ENCODE data around the gene EFCAB8. TPM values are rescaled to one million over a fixed set of nuclear protein-coding genes. Genes with fewer than 3 reads are reported as not detected.

Gene EFCAB8
- total and polyA plus RNA-seq, 11 donors, result 0.03 to 0.29 (median 0.08) TPM; not detected in 8

GRCh38 chr20:32877507-32877906, 18.8 kb downstream of the EFCAB8 start:
- Histone ChIP-seq H3K27ac (no peak overlapping the region), H3K27me3 (no peaks in the 10 kb centered on the region), H3K9me3 (no peaks in the 10 kb centered on the region), H3K4me1 (peaks cover 0 to 5% (median 0%) of the 10 kb centered on the region in 12 donors), H3K4me3 (no peak overlapping the region), H3K36me3 (no peaks in the 10 kb centered on the region)
- intact Hi-C loops (cut with DNase I), result no loop called here
- TF ChIP-seq CTCF (IDR thresholded peaks at IDR 0.05) (no peak), POLR2A (IDR thresholded peaks at IDR 0.05) (no peak)
- DNase-seq, result peak in 1 of 5 donors; percentile 31
- peak in 1 of 4 donors; percentile 11 for ATAC-seq
- 78 to 87% (median 84%) methylated on average over 5 of the region's 5 CpGs for WGBS, 4 donors

DNA sequence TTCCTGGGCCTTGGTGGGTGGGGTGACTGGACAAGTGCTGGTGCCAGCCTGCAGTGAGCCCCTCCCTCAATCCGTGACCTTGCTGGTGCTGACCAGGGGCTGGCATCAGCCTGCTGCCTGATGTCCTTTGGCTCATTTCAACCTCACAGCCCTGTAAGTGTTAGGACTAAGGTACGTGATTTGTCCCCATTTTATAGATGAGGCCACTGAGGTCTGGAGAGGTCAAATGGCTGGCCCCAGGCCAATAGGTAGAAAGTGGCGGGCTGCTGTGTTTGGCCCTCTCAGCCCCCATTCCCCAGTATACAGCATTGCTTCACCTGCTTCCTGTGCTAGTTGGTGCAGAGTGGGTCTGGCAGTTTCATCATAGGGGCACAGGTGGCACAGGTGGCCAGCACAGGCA, 20.1 kb downstream of the EFCAB8 start:
- Histone ChIP-seq H3K9me3 (no peaks in the 10 kb centered on the region), H3K4me3 (no peak overlapping the region), H3K4me1 (peaks cover 0 to 5% (median 0%) of the 10 kb centered on the region in 12 donors), H3K27ac (no peak overlapping the region), H3K27me3 (no peaks in the 10 kb centered on the region), H3K36me3 (no peaks in the 10 kb centered on the region)
- ATAC-seq (no peak), DNase-seq (no peak)
- no peak for TF ChIP-seq CTCF (IDR thresholded peaks at IDR 0.05)
- TF ChIP-seq POLR2A (IDR thresholded peaks at IDR 0.05), result no peak
- WGBS, 4 donors, result 85 to 98% (median 93%) methylated on average over 3 of the region's 3 CpGs
- intact Hi-C loops (cut with DNase I), result no loop called here

DNA sequence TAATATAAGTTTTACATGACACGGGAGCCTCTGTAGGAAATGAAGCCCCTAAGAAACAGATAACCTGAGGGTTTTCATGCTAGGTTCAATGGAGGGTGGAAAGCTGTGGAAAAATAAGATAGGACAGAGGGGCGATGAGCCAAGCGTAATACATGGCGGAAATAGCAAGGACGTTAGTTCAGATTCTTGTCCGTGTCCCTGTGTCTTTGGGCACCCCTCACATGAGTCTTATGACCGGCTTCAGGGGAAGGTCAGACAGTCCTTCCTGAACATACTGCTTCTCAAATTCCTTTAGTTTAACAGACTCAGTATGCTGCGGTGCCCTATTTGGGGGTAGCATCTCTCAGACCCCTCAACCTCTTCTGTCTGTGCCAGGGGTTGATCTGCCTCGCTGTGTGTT, 20.8 kb downstream of the EFCAB8 start:
- no peak for TF ChIP-seq POLR2A (IDR thresholded peaks at IDR 0.05)
- TF ChIP-seq CTCF (IDR thresholded peaks at IDR 0.05), result no peak
- 66 to 86% (median 81%) methylated on average over 8 to 9 of the region's 9 CpGs for WGBS, 4 donors

DNA sequence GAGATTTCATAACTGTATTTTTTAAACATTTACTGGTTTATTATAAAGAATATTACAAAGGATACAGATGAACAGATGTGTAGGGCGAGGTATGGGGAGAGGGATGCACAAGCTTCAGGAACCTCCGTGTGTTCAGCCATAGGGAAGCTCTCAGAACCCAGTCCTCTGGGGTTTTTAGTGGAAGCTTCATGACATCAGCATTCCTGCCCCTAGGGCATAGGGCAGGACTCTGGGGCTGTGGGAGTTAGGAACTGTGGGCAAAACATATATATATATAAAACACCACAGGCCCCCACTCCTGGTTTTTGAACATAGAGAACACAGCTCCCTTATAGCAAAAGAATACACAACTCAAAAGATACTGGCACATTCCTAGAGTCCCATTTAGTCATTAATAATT, 21.9 kb downstream of the EFCAB8 start:
- ATAC-seq, result no peak
- 73 to 88% (median 84%) methylated on average over 2 of the region's 2 CpGs for WGBS, 4 donors
- Histone ChIP-seq H3K36me3 (no peaks in the 10 kb centered on the region), H3K4me1 (peaks cover 0 to 5% (median 0%) of the 10 kb centered on the region in 12 donors), H3K4me3 (no peak overlapping the region), H3K9me3 (no peaks in the 10 kb centered on the region), H3K27me3 (no peaks in the 10 kb centered on the region), H3K27ac (no peak overlapping the region)
- no peak for TF ChIP-seq POLR2A (IDR thresholded peaks at IDR 0.05)
- TF ChIP-seq CTCF (IDR thresholded peaks at IDR 0.05), result no peak
- no peak for DNase-seq
- intact Hi-C loops (cut with DNase I), result no loop called here

More for the DNA sequence above, 20.8 kb downstream of the EFCAB8 start:
- Histone ChIP-seq H3K27ac (no peak overlapping the region), H3K27me3 (no peaks in the 10 kb centered on the region), H3K36me3 (no peaks in the 10 kb centered on the region), H3K9me3 (no peaks in the 10 kb centered on the region), H3K4me3 (no peak overlapping the region), H3K4me1 (peaks cover 0 to 5% (median 0%) of the 10 kb centered on the region in 12 donors)
- ATAC-seq (no peak), DNase-seq (no peak)
- intact Hi-C loops (cut with DNase I), result no loop called here

Measured in heart left ventricle (tissue), 16 donors.